GM08714 (cell line): ENCODE results near the gene RPL15.

ENCODE experiments used
- H3K4me3 ChIP-seq: fragments of 200-500 bp; sonication (Bioruptor generic); 2 replicates; pipeline ENCODE4 v1.5.1; 2014; ENCODE audit warnings: mild to moderate bottlenecking, low read length, inconsistent platforms
- ZNF274 ChIP-seq: IDR thresholded peaks from 2 replicates; pipeline ENCODE4 v1.6.1; 2012; ENCODE audit warnings: mild to moderate bottlenecking, low read depth, low read length

Gene RPL15

GRCh38 chr3:23952646-23953045, 35.7 kb downstream of the RPL15 start:
- no peak for TF ChIP-seq ZNF274
- no peak overlapping the region; the same call in 1 of the 2 replicates for H3K4me3 ChIP-seq

GRCh38 chr3:23953523-23953922, 36.6 kb downstream of the RPL15 start:
- no peak overlapping the region for H3K4me3 ChIP-seq
- TF ChIP-seq ZNF274, result no peak

GRCh38 chr3:23954144-23954543, 37.2 kb downstream of the RPL15 start:
- no peak overlapping the region for H3K4me3 ChIP-seq
- TF ChIP-seq ZNF274, result no peak

- no peak overlapping the region for H3K4me3 ChIP-seq
- TF ChIP-seq ZNF274, result no peak
These were observed 39.8 kb downstream of the RPL15 start for GRCh38 chr3:23956701-23957100.

GRCh38 chr3:23959135-23959900, 42.4 kb downstream of the RPL15 start:
- TF ChIP-seq ZNF274, result no peak
- no peak overlapping the region for H3K4me3 ChIP-seq

GRCh38 chr3:23960649-23961048, 43.7 kb downstream of the RPL15 start:
- TF ChIP-seq ZNF274, result no peak
- H3K4me3 ChIP-seq, result no peak overlapping the region

GRCh38 chr3:23961066-23961465, 44.1 kb downstream of the RPL15 start:
- no peak for TF ChIP-seq ZNF274
- no peak overlapping the region for H3K4me3 ChIP-seq

- TF ChIP-seq ZNF274, result no peak
These were observed 45.0 kb downstream of the RPL15 start for GRCh38 chr3:23961913-23962312.

GRCh38 chr3:23964537-23965235, 47.8 kb downstream of the RPL15 start:
- H3K4me3 ChIP-seq, result no peak overlapping the region
- TF ChIP-seq ZNF274, result no peak

More at GRCh38 chr3:23961913-23962312, 45.0 kb downstream of the RPL15 start:
- H3K4me3 ChIP-seq, result no peak overlapping the region

- no peak overlapping the region for H3K4me3 ChIP-seq
- no peak for TF ChIP-seq ZNF274
These were observed 49.4 kb downstream of the RPL15 start for GRCh38 chr3:23966328-23966727.

GRCh38 chr3:23968463-23969184, 51.7 kb downstream of the RPL15 start:
- no peak overlapping the region for H3K4me3 ChIP-seq
- TF ChIP-seq ZNF274, result no peak

- TF ChIP-seq ZNF274, result no peak
These were observed 52.5 kb downstream of the RPL15 start for GRCh38 chr3:23969393-23969792.

More at GRCh38 chr3:23969393-23969792, 52.5 kb downstream of the RPL15 start:
- H3K4me3 ChIP-seq, result no peak overlapping the region
